Measurements from ENCODE around the gene CHP1. TPM values are rescaled to one million over a fixed set of nuclear protein-coding genes. Genes with fewer than 3 reads are reported as not detected.

The CHP1 gene
- total RNA-seq, 2 donors from 2014 or later = 85.0 to 86.1 TPM

- H3K27me3 Mint-ChIP-seq (ENCODE audit: insufficient read depth) = no peaks in the 10 kb centered on the region
- H3K36me3 Mint-ChIP-seq (ENCODE audit: low read depth) = peaks cover 45% of the 10 kb centered on the region
- DNase-seq = no peak
- Histone ChIP-seq H3K27ac (ENCODE audit: low read depth, low read length) (peak overlapping the region; percentile 21), H3K4me3 (ENCODE audit: low read length) (peak overlapping the region; percentile 99), H3K27me3 (ENCODE audit: control insufficient read depth, insufficient read depth, low read length, poor library complexity, severe bottlenecking) (no peaks in the 10 kb centered on the region), H3K4me1 (ENCODE audit: control insufficient read depth, insufficient read depth, low read length) (peaks cover 3% of the 10 kb centered on the region), H3K36me3 (ENCODE audit: control insufficient read depth, insufficient read depth, low read length) (peaks cover 48% of the 10 kb centered on the region), H3K9ac (ENCODE audit: extremely low read depth, low read length, poor library complexity, severe bottlenecking) (peak overlapping the region; percentile 90), H3K9me3 (ENCODE audit: control insufficient read depth, low read length) (peaks cover 12% of the 10 kb centered on the region)
- peaks cover 3% of the 10 kb centered on the region for H3K9me3 Mint-ChIP-seq
- H3K4me3 Mint-ChIP-seq = peak overlapping the region; percentile 94
- peak overlapping the region; percentile 95 for H3K27ac Mint-ChIP-seq
- peaks cover 13% of the 10 kb centered on the region for H3K4me1 Mint-ChIP-seq
- no peak for TF ChIP-seq CTCF (conservative IDR thresholded peaks at IDR 0.05)
- WGBS, 2 experiments (ENCODE audit: insufficient coverage in 1 of 2, insufficient read length in 1 of 2) = 0% methylated on average over 9 to 20 of the region's 20 CpGs
Observed at GRCh38 chr15:41284427-41285177, 53.5 kb downstream of the CHP1 start.

- peak; percentile 80 for DNase-seq
- Mint-ChIP-seq H3K36me3 (ENCODE audit: low read depth) (peaks cover 39% of the 10 kb centered on the region), H3K27me3 (ENCODE audit: insufficient read depth) (no peaks in the 10 kb centered on the region), H3K4me1 (peaks cover 13% of the 10 kb centered on the region), H3K4me3 (peak overlapping the region; percentile 94), H3K27ac (peak overlapping the region; percentile 95), H3K9me3 (peaks cover 3% of the 10 kb centered on the region)
- 14 to 29% methylated on average over 1 to 7 of the region's 7 CpGs for WGBS, 2 experiments (ENCODE audit: insufficient coverage in 1 of 2, insufficient read length in 1 of 2)
- H3K36me3 ChIP-seq (ENCODE audit: control insufficient read depth, insufficient read depth, low read length) = peaks cover 47% of the 10 kb centered on the region
- H3K27ac ChIP-seq (ENCODE audit: low read depth, low read length) = no peak overlapping the region
- peak overlapping the region; percentile 99 for H3K4me3 ChIP-seq (ENCODE audit: low read length)
- H3K9ac ChIP-seq (ENCODE audit: extremely low read depth, low read length, poor library complexity, severe bottlenecking) = peak overlapping the region; percentile 90
- TF ChIP-seq CTCF (conservative IDR thresholded peaks at IDR 0.05) = no peak
- H3K27me3 ChIP-seq (ENCODE audit: control insufficient read depth, insufficient read depth, low read length, poor library complexity, severe bottlenecking) = no peaks in the 10 kb centered on the region
- peaks cover 3% of the 10 kb centered on the region for H3K4me1 ChIP-seq (ENCODE audit: control insufficient read depth, insufficient read depth, low read length)
- H3K9me3 ChIP-seq (ENCODE audit: control insufficient read depth, low read length) = peaks cover 12% of the 10 kb centered on the region
Observed at GRCh38 chr15:41285285-41285684, 54.2 kb downstream of the CHP1 start.

- Mint-ChIP-seq H3K4me1 (peaks cover 13% of the 10 kb centered on the region), H3K27me3 (ENCODE audit: insufficient read depth) (no peaks in the 10 kb centered on the region), H3K4me3 (no peak overlapping the region), H3K36me3 (ENCODE audit: low read depth) (peaks cover 52% of the 10 kb centered on the region), H3K27ac (no peak overlapping the region), H3K9me3 (peaks cover 3% of the 10 kb centered on the region)
- no peak overlapping the region for H3K9ac ChIP-seq (ENCODE audit: extremely low read depth, low read length, poor library complexity, severe bottlenecking)
- no peaks in the 10 kb centered on the region for H3K27me3 ChIP-seq (ENCODE audit: control insufficient read depth, insufficient read depth, low read length, poor library complexity, severe bottlenecking)
- H3K27ac ChIP-seq (ENCODE audit: low read depth, low read length) = no peak overlapping the region
- DNase-seq = no peak
- 94 to 97% methylated on average over 3 to 5 of the region's 6 CpGs for WGBS, 2 experiments (ENCODE audit: insufficient coverage in 1 of 2, insufficient read length in 1 of 2)
- H3K4me3 ChIP-seq (ENCODE audit: low read length) = peak overlapping the region; percentile 15
- peaks cover 50% of the 10 kb centered on the region for H3K36me3 ChIP-seq (ENCODE audit: control insufficient read depth, insufficient read depth, low read length)
- no peak for TF ChIP-seq CTCF (conservative IDR thresholded peaks at IDR 0.05)
- peaks cover 12% of the 10 kb centered on the region for H3K9me3 ChIP-seq (ENCODE audit: control insufficient read depth, low read length)
- peaks cover 3% of the 10 kb centered on the region for H3K4me1 ChIP-seq (ENCODE audit: control insufficient read depth, insufficient read depth, low read length)
Observed at GRCh38 chr15:41286665-41287333, 55.7 kb downstream of the CHP1 start.

All from endodermal cell (in vitro differentiated cells).